GM13976 (cell line): ENCODE results near the gene EMILIN1.

Experiments
- DNase-seq: peaks from one replicate; pipeline ENCODE4 v3.0.0; 2012; ENCODE audit warnings: low spot score
- in situ Hi-C: fragments of 300-500 bp; cut with MboI; formaldehyde crosslinking; loops from one replicate; pipeline ENCODE4 v1.12.0; 2022; ENCODE audit warnings: low sequenced_read_pairs, mixed read lengths, inconsistent platforms; ENCODE audit not compliant: unreplicated experiment
- TF ChIP-seq, protein P1 (sequence below): IDR thresholded peaks from 2 replicates; pipeline ENCODE4 v1.5.1; 2012; ENCODE audit warnings: borderline replicate concordance, mild to moderate bottlenecking; ENCODE audit not compliant: insufficient read depth; ENCODE audit errors: extremely low read depth, missing control alignments, control extremely low read depth

EMILIN1 gene

GRCh38 chr2:27065128-27065527 lies 13.3 kb upstream of the EMILIN1 start:
- in situ Hi-C loops = no loop called here
- no peak for DNase-seq

GRCh38 chr2:27067385-27067784 lies 11.0 kb upstream of the EMILIN1 start:
- DNase-seq = no peak
- TF ChIP-seq, protein P1, sequence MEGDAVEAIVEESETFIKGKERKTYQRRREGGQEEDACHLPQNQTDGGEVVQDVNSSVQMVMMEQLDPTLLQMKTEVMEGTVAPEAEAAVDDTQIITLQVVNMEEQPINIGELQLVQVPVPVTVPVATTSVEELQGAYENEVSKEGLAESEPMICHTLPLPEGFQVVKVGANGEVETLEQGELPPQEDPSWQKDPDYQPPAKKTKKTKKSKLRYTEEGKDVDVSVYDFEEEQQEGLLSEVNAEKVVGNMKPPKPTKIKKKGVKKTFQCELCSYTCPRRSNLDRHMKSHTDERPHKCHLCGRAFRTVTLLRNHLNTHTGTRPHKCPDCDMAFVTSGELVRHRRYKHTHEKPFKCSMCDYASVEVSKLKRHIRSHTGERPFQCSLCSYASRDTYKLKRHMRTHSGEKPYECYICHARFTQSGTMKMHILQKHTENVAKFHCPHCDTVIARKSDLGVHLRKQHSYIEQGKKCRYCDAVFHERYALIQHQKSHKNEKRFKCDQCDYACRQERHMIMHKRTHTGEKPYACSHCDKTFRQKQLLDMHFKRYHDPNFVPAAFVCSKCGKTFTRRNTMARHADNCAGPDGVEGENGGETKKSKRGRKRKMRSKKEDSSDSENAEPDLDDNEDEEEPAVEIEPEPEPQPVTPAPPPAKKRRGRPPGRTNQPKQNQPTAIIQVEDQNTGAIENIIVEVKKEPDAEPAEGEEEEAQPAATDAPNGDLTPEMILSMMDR = no peak
- in situ Hi-C loops = no loop called here

More at GRCh38 chr2:27065128-27065527, 13.3 kb upstream of the EMILIN1 start:
- TF ChIP-seq, protein P1 = no peak

- TF ChIP-seq, protein P1 = no peak
- DNase-seq = no peak
- in situ Hi-C loops = no loop called here
These were observed 9.0 kb upstream of the EMILIN1 start for GRCh38 chr2:27069436-27069835.

GRCh38 chr2:27069961-27070618 lies 8.3 kb upstream of the EMILIN1 start:
- in situ Hi-C loops = no loop called here
- DNase-seq = no peak
- TF ChIP-seq, protein P1 = no peak

GRCh38 chr2:27070653-27071276 lies 7.7 kb upstream of the EMILIN1 start:
- TF ChIP-seq, protein P1 = no peak
- no peak for DNase-seq
- in situ Hi-C loops = no loop called here

DNA sequence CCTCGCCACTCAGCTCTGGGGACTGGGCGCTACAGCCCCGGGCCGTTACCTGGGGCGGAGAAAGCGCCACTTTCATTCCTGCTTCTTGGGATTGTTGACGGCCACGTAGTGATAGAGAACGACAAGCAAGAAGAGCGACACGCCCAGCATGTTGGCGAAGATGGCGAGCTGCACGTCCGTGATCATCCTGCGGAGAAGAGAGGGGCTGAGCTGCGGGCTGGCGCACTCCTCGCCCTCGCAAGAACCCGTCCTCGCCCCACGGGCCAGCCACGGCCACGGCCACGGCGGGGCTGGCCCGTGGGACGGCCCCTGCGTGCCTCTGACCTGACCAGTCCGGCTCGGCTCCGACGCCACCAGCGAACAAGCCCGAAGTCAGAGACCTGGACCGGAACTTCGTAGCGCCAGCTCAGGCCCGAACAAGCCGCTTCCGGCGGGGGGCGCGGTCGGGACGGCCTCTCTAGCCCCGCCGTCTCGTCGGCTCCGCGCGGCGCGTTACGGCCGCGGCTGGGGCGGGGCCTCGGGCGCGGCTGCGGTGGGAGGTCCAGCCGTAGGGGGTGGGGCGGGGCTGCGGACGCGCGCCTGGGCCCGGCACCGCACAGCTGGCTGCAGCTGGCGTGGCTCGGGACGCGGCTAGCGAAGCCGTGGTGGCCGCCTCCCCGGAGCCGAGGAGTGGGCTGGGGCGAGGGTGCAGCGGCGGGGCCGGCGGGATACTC lies 7.0 kb upstream of the EMILIN1 start, which contains the start of gene OST4:
Gene OST4, minus strand, starts transcription at position 378 of the 713 bp plus-strand sequence.
- in situ Hi-C loops = no loop called here
- peak; percentile 98 for DNase-seq
- TF ChIP-seq, protein P1 = no peak
